HepG2 (cell line): Measurements from ENCODE around the gene CCDC116. TPM values are rescaled to one million over a fixed set of nuclear protein-coding genes. Genes with fewer than 3 reads are reported as not detected.

Experiments
- ARID4A ChIP-seq: sonication (generic); formaldehyde crosslinking; IDR thresholded peaks from 2 replicates; pipeline ENCODE4 v1.5.0; 2020; ENCODE audit warnings: mild to moderate bottlenecking, missing genetic modification reagents, borderline replicate concordance
- BATF2 ChIP-seq: sonication (generic); formaldehyde crosslinking; IDR thresholded peaks from 2 replicates; pipeline ENCODE4 v1.8.0; 2022; ENCODE audit warnings: mild to moderate bottlenecking, missing genetic modification reagents, moderate library complexity
- CENPBD1 ChIP-seq: sonication (generic); formaldehyde crosslinking; IDR thresholded peaks from 2 replicates; pipeline ENCODE4 v1.8.0; 2022; ENCODE audit warnings: missing genetic modification reagents, low read depth, mild to moderate bottlenecking, borderline replicate concordance
- MATR3 ChIP-seq: sonication (generic); formaldehyde crosslinking; IDR thresholded peaks from 2 replicates; pipeline ENCODE4 v1.4.0; 2020; ENCODE audit warnings: missing genetic modification reagents
- NCOR1 ChIP-seq: fragments of 200-600 bp; sonication (generic); IDR thresholded peaks from 2 replicates; pipeline ENCODE4 v1.7.0; 2017; ENCODE audit warnings: antibody characterized with exemption, low read length, borderline replicate concordance
- NR1H2 ChIP-seq: sonication (generic); formaldehyde crosslinking; IDR thresholded peaks from 2 replicates; pipeline ENCODE4 v1.8.1; 2022; ENCODE audit warnings: low read depth, missing genetic modification reagents, borderline replicate concordance
- PHF21A ChIP-seq: sonication (generic); formaldehyde crosslinking; IDR thresholded peaks from 2 replicates; pipeline ENCODE4 v1.5.0; 2020; ENCODE audit warnings: mild to moderate bottlenecking, missing genetic modification reagents
- RBFOX2 ChIP-seq: fragments of 200-400 bp; formaldehyde crosslinking; IDR thresholded peaks from 2 replicates; pipeline ENCODE4 v1.6.1; 2017; ENCODE audit warnings: low read depth, mild to moderate bottlenecking, low read length
- SIN3A ChIP-seq: IDR thresholded peaks from 2 replicates; pipeline ENCODE4 v1.6.1; 2011; ENCODE audit warnings: low read depth, mild to moderate bottlenecking, control low read depth, low read length, borderline replicate concordance
- TOE1 ChIP-seq: sonication (generic); formaldehyde crosslinking; IDR thresholded peaks from 2 replicates; pipeline ENCODE4 v1.4.0; 2020; ENCODE audit warnings: mild to moderate bottlenecking, missing genetic modification reagents
- YY1 ChIP-seq: IDR thresholded peaks from 2 replicates; pipeline ENCODE4 v1.6.1; 2011; ENCODE audit warnings: low read length, low read depth, moderate library complexity, mild to moderate bottlenecking; ENCODE audit not compliant: insufficient read depth, insufficient replicate concordance
- ZMAT5 ChIP-seq: sonication (generic); formaldehyde crosslinking; IDR thresholded peaks from 2 replicates; pipeline ENCODE4 v1.5.0; 2020; ENCODE audit warnings: mild to moderate bottlenecking, low read depth, missing genetic modification reagents, borderline replicate concordance
- ZNF10 ChIP-seq: sonication (generic); formaldehyde crosslinking; IDR thresholded peaks from 2 replicates; pipeline ENCODE4 v1.4.0; 2020; ENCODE audit warnings: mild to moderate bottlenecking, low read depth, missing genetic modification reagents, borderline replicate concordance
- ZNF263 ChIP-seq: sonication (generic); formaldehyde crosslinking; IDR thresholded peaks from 2 replicates; pipeline ENCODE4 v1.4.0; 2020; ENCODE audit warnings: missing genetic modification reagents
- ZNF326 ChIP-seq: sonication (generic); formaldehyde crosslinking; IDR thresholded peaks from 2 replicates; pipeline ENCODE4 v1.4.0; 2020; ENCODE audit warnings: missing genetic modification reagents, borderline replicate concordance
- ZNF460 ChIP-seq: sonication (generic); formaldehyde crosslinking; IDR thresholded peaks from 2 replicates; pipeline ENCODE4 v1.5.1; 2020; ENCODE audit warnings: missing genetic modification reagents, mild to moderate bottlenecking, borderline replicate concordance
- ZNF484 ChIP-seq: sonication (generic); formaldehyde crosslinking; IDR thresholded peaks from 2 replicates; pipeline ENCODE4 v1.5.1; 2020; ENCODE audit warnings: mild to moderate bottlenecking, low read depth, missing genetic modification reagents, borderline replicate concordance
- ZNF546 ChIP-seq: sonication (generic); formaldehyde crosslinking; conservative IDR thresholded peaks from 2 replicates; pipeline ENCODE4 v1.8.1; 2023; ENCODE audit warnings: mild to moderate bottlenecking, missing genetic modification reagents
- ZNF614 ChIP-seq: IDR thresholded peaks from 2 replicates; pipeline ENCODE4 v1.6.1; 2018; ENCODE audit warnings: missing biosample characterization, missing genetic modification reagents, inconsistent platforms, borderline replicate concordance
- ZNF710 ChIP-seq: sonication (generic); formaldehyde crosslinking; IDR thresholded peaks from 2 replicates; pipeline ENCODE4 v1.5.0; 2020; ENCODE audit warnings: mild to moderate bottlenecking, missing genetic modification reagents, borderline replicate concordance
- polyA plus RNA-seq, 8 experiments: library from polyadenylated mRNA; depleted of rRNA in 3 of 8; stranded (reverse) in 7 of 8; unstranded in 1 of 8; fragments of >200 nt; fragmentation: Illumina TruSeq in 4 of 8; extraction: Trizol in 4 of 8; gene quantifications; 2 replicates each; pipeline versions ENCODE4 v1.2.1 to v1.2.3, GENCODE V29; 2011 to 2016; ENCODE audit warnings: low read depth in 4 of 8, missing spikeins in 1 of 8, mixed read lengths in 1 of 8; ENCODE audit not compliant: insufficient read depth in 1 of 8
- total RNA-seq, 5 experiments: library from RNA; depleted of rRNA; stranded (reverse); fragments of >200 nt; fragmentation: Illumina TruSeq; extraction: Trizol; gene quantifications; 2 replicates each; pipeline ENCODE4 v1.2.3, GENCODE V29; 2016; ENCODE audit warnings: low read depth in 1 of 5

Gene CCDC116
- total and polyA plus RNA-seq, 2 of the 13 experiments (the other 11 are each of a cell fraction or from before 2014, with no cell fraction given): 0.15 to 0.33 TPM

- TF ChIP-seq ARID4A (CRISPR knock-in tag) (peak; percentile 92; the same call in 1 of the 2 replicates), NCOR1 (no peak), MATR3 (CRISPR knock-in tag) (no peak), SIN3A (peak; percentile 90), RBFOX2 (peak; percentile 91), ZMAT5 (CRISPR knock-in tag) (no peak), ZNF10 (CRISPR knock-in tag) (no peak), ZNF484 (CRISPR knock-in tag) (0 out of 2 replicates have a peak, but pooled peaks have one; percentile 62), ZNF710 (CRISPR knock-in tag) (no peak), ZNF546 (0 out of 2 replicates have a peak, but pooled peaks have one; percentile 62), YY1 (peak; percentile 90), PHF21A (CRISPR knock-in tag) (0 out of 2 replicates have a peak, but pooled peaks have one; percentile 42), ZNF614 (CRISPR knock-in tag) (peak; percentile 82; the same call in 1 of the 2 replicates), CENPBD1 (0 out of 2 replicates have a peak, but pooled peaks have one; percentile 65), TOE1 (CRISPR knock-in tag) (peak; percentile 77; the same call in 1 of the 2 replicates), ZNF263 (peak; percentile 96), NR1H2 (CRISPR knock-in tag) (peak; percentile 58; the same call in 1 of the 2 replicates), ZNF326 (CRISPR knock-in tag) (no peak), BATF2 (peak; percentile 90), ZNF460 (no peak)
These were observed 3.1 kb upstream of the CCDC116 start, which contains the start of gene YDJC (continued) for GRCh38 chr22:21629255-21630149.
